GM12801 (cell line): ENCODE results near the gene AIP.

Experiments used
- TF ChIP-seq, protein P1 (sequence below): IDR thresholded peaks from one replicate; pipeline ENCODE4 v1.5.1; 2011; ENCODE audit warnings: control low read depth; ENCODE audit not compliant: insufficient read length; ENCODE audit errors: extremely low read depth

The AIP gene

DNA sequence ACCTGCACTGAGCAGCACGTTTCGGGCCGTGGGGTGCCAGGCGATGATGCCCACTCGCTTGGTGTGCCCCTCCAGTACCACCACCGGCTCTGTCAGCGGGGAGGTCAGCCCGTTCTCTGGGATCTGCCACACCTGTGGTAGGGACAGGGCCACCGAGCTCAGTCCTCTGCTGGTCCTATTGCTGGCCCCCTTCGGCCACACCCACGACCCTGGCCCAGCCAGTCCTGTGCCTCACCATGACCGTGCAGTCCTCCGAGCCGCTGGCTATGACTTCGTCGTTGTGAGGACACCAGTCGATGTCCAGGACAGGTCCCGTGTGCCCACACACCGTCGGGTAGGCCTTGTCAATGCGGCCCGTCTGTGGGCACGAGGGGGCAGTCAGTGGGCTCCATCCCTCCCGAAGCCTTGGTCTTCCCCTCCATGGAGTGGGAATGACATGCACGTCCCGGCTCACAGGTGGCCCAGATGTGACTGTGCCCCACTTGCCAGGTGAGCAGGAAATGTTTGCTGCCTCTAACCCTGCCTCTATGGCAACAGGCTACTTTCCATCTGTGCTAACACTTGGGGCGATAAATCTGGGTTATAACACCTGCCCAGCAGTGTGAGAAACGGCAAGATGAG lies 41.0 kb upstream of the AIP start:
- TF ChIP-seq, protein P1, sequence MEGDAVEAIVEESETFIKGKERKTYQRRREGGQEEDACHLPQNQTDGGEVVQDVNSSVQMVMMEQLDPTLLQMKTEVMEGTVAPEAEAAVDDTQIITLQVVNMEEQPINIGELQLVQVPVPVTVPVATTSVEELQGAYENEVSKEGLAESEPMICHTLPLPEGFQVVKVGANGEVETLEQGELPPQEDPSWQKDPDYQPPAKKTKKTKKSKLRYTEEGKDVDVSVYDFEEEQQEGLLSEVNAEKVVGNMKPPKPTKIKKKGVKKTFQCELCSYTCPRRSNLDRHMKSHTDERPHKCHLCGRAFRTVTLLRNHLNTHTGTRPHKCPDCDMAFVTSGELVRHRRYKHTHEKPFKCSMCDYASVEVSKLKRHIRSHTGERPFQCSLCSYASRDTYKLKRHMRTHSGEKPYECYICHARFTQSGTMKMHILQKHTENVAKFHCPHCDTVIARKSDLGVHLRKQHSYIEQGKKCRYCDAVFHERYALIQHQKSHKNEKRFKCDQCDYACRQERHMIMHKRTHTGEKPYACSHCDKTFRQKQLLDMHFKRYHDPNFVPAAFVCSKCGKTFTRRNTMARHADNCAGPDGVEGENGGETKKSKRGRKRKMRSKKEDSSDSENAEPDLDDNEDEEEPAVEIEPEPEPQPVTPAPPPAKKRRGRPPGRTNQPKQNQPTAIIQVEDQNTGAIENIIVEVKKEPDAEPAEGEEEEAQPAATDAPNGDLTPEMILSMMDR, result no peak

DNA sequence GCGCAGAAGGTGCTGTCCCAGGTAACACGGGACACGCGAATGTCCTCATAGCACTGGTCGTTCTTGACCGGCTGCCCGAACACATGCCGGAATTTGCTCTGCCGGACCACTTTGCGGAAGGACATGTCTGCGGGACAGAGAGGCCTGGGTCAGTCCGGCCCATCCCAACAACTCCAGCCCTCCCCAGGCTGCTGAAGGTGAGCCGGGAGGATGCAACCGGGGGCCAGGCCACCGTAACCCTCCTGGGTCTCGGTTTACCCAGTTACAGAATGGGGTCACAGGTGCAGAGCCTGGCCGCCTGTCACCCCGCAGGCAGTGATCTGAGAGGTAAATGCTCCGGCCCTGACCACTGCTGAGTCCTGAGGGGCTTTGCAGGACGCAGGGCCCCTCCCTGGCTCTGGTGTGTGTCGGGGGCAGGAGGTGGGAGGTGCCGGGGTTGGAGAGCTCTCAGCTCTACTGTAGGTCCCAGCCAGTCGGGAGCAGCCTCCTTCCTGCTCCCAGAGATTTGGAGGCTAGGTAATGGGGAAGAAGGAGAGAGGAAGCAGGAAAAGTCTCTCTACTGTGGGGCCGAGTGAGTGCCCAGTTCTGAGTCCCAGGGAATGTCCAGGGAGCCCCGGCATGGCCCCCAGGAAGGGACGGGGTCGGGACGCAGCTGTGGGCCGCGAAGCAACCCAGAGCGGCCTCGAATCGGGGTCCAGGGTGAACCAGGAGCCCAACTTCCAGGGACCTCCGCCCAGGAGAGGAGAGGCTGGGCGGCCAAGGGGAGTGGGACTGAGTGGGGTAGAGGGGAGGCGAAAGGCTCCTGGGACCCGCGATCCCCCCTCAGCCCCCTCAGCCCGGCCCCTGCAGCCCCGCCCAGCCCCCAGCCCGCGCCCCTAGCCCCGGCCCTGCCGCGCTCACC lies 40.1 kb upstream of the AIP start:
- TF ChIP-seq, protein P1, result no peak

DNA sequence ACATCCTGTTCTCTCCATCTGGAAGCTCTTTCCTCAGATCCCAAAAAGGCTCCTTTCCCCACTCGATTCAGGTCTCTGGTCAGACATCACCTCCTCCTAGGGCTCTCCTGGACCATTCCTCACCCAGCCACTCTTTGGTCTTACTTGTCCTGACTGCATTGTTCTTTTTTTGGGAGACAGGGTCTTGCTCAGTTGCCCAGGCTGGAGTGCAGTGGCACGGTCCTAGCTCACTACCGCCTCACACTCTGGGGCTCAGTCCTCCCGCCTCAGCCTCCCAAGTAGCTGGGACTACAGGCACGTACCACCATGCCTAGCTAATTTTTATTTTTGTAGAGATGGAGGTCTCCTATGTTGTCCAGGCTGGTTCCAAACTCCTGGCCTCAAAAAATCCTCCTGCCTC lies 37.3 kb upstream of the AIP start:
- TF ChIP-seq, protein P1, result no peak

DNA sequence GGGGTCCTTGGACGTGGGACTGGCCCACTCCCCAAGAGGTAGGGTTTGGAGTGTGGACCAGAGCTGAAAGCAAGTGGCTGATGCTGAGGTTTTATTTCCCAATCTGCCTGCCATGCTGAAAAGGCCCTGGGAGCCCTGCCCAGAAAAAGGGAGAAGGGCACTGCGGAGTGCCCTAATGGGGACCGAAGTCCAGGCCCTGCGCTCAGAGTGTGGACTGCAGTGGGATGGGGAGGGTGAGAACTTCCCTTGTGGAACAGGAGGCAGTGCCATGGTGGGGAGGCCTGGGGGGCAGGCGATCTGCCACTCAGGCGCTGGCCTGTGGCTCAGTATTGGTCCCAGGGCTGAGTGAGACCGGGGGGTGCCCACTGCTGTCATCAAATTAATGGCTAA lies 34.6 kb upstream of the AIP start:
- TF ChIP-seq, protein P1, result no peak

DNA sequence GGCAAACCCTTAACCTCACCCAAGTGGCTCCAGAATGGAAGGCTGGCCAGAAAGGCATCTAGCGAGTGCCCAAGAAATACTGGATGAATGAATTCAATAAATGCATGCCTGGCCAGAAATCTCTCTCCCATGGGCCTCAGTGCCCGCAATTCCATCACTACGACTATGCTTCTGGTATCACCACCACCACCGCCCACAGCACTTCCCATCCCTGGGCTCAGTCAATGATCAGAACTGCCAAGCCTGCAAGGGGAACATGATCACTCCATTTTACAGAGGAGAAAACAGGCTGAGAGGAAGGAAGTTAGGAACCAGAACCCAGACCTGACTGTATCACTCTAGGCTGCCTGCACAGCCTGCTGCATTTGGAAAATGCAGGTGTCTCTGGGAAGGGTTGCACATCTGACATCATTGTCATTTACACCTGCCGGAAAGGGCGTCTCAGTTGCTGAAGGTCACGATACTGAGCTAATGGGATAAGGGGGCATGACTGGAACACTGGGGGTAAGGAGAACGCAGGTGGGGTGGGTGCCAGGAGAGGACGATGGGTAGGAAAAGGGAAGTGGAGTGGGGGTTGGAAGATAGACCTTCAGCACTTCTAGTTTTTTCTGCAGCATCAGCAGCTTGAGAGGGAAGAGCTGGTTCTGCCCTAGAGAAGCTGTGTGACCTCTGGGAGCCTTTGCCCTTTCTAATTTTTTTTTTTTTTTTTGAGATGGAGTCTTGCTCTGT lies 33.5 kb upstream of the AIP start:
- TF ChIP-seq, protein P1, result no peak

DNA sequence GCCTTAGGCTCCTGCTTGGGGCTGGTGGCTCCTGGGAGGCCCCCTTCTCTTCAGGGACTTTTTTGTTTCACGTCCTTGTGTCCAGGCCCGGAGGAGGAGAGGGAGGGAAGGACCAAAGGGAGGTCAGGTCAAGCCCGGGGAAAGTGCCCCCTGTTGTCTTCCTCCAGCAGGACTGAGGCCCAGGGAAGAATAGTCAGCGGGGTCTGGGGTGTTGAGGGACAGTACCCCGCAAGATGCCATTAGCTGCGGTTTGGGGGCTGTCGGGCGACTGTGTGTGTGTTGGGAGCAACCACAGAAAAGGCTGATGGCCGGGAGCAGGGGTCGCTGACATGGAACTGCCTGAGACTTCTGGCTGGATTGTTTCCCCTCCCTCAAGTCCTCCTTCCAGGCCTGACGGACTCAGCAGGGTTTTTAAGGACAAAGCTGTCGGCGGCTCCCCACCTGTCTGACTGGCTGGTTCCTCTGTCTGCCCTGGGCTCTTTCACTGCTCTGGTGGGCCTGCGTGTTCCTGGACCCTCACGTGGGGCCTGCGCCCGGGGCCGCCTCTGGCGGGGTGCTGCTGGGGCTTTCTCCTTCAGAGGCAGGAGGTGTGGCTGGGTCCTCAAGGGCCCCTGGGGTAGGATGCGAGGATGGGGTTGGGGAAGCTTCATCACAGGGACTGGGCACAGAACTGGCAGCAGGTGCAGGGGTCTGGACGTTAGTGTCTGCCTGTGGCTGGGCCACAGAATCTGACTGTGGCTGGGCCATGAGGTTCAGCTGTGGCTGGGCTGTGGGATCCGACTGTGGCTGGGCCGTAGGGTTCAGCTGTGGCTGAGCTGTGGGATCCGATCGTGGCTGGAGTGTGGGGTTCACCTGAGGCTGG lies 31.8 kb upstream of the AIP start:
- TF ChIP-seq, protein P1, result no peak

DNA sequence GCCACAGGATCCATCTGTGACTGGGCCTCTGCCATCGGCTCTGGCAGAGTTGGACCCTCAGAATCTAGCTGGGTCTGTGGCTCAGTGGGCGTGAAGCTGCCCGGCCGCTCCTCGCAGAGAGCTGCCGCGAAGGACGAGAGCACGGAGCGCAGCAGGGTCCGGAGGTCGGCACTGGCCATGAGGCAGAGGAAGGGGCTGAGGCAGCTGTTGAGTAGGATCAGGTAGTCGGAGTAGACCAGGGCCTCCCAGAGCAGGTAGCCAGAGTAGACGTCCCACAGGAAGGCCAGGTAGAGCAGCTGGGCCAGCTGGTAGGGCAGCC lies 31.2 kb upstream of the AIP start:
- TF ChIP-seq, protein P1, result no peak
